Karpas-422 (cell line): ENCODE measurements around the gene SSBP4. TPM values are rescaled to one million over a fixed set of nuclear protein-coding genes. Genes with fewer than 3 reads are reported as not detected.
A peak's percentile ranks its signal among the peaks of the same experiment; 100 is the strongest.

Source experiments
- DNase-seq: peaks from one replicate; pipeline ENCODE4 v3.0.0-alpha.2; 2015
- H2AFZ ChIP-seq: fragments of 200-600 bp; sonication (generic); 2 replicates; pipeline ENCODE4 v1.6.1; 2014; ENCODE audit warnings: antibody characterized with exemption, low read length, mixed read lengths
- H3K27ac ChIP-seq: fragments of 200-600 bp; sonication (generic); 2 replicates; pipeline ENCODE4 v1.5.1; 2014; ENCODE audit warnings: mild to moderate bottlenecking, low read length, moderate library complexity
- H3K27me3 ChIP-seq: fragments of 200-600 bp; sonication (generic); 2 replicates; pipeline ENCODE4 v1.6.1; 2014; ENCODE audit warnings: low read length, mixed read lengths
- H3K36me3 ChIP-seq: fragments of 200-600 bp; sonication (generic); 2 replicates; pipeline ENCODE4 v1.6.1; 2014; ENCODE audit warnings: low read length, mixed read lengths; ENCODE audit not compliant: insufficient read depth
- H3K4me1 ChIP-seq: fragments of 200-600 bp; sonication (generic); 2 replicates; pipeline ENCODE4 v1.6.1; 2014; ENCODE audit warnings: mild to moderate bottlenecking, low read length, mixed read lengths
- H3K4me2 ChIP-seq: fragments of 200-600 bp; sonication (generic); 2 replicates; pipeline ENCODE4 v1.6.1; 2014; ENCODE audit warnings: low read length, low read depth, mild to moderate bottlenecking; ENCODE audit not compliant: poor library complexity, severe bottlenecking
- H3K4me3 ChIP-seq: fragments of 200-600 bp; sonication (generic); 2 replicates; pipeline ENCODE4 v1.5.1; 2014; ENCODE audit warnings: mild to moderate bottlenecking, antibody characterized with exemption, low read length, mixed read lengths
- H3K79me2 ChIP-seq: fragments of 200-600 bp; sonication (generic); 2 replicates; pipeline ENCODE4 v1.6.1; 2014; ENCODE audit warnings: mild to moderate bottlenecking, low read length, mixed read lengths
- H3K9ac ChIP-seq: fragments of 200-600 bp; sonication (generic); 2 replicates; pipeline ENCODE4 v1.6.0; 2014; ENCODE audit warnings: low read length
- H3K9me2 ChIP-seq: fragments of 200-600 bp; sonication (generic), shearing (Covaris generic); replicated peaks from 2 replicates; pipeline ENCODE4 v1.6.0; 2014; ENCODE audit warnings: mild to moderate bottlenecking, low read length, moderate library complexity; ENCODE audit not compliant: insufficient read depth
- H3K9me3 ChIP-seq: fragments of 300-700, 200-600 bp; sonication (generic); 2 replicates; pipeline ENCODE4 v1.6.1; 2014; ENCODE audit warnings: low read length, mixed read lengths
- H4K20me1 ChIP-seq: fragments of 200-600 bp; sonication (generic); 2 replicates; pipeline ENCODE4 v1.6.1; 2014; ENCODE audit warnings: mild to moderate bottlenecking, antibody characterized with exemption, low read length, low read depth; ENCODE audit not compliant: insufficient read depth
- total RNA-seq: library from RNA; depleted of rRNA; stranded (reverse); fragments of >200 nt; shearing (Covaris generic); gene quantifications from 2 replicates; pipeline ENCODE4 v1.2.3, GENCODE V29; 2014; ENCODE audit warnings: low replicate concordance

Gene SSBP4
- total RNA-seq, 1 experiment from 2014 or later: 22.5 TPM

- Histone ChIP-seq H3K9me2 (no peaks in the 10 kb centered on the region), H3K4me3 (no peak overlapping the region), H4K20me1 (peaks cover 3% of the 10 kb centered on the region; the same call in 1 of the 2 replicates), H3K9me3 (no peaks in the 10 kb centered on the region), H3K9ac (no peak overlapping the region), H2AFZ (no peak overlapping the region), H3K4me2 (no peak overlapping the region), H3K79me2 (peaks cover 6% of the 10 kb centered on the region; the same call in 1 of the 2 replicates), H3K4me1 (no peaks in the 10 kb centered on the region), H3K36me3 (no peaks in the 10 kb centered on the region), H3K27me3 (no peaks in the 10 kb centered on the region), H3K27ac (no peak overlapping the region)
- no peak for DNase-seq
These were observed 46.2 kb downstream of the SSBP4 start for GRCh38 chr19:18465214-18465963.

- peaks cover under 1% of the 10 kb centered on the region; the same call in 1 of the 2 replicates for H4K20me1 ChIP-seq
- H3K9ac ChIP-seq: no peak overlapping the region
- H3K4me3 ChIP-seq: no peak overlapping the region
- no peaks in the 10 kb centered on the region for H3K9me3 ChIP-seq
- no peaks in the 10 kb centered on the region for H3K4me1 ChIP-seq
- no peak overlapping the region for H2AFZ ChIP-seq
- no peaks in the 10 kb centered on the region for H3K36me3 ChIP-seq
- no peak for DNase-seq
- H3K9me2 ChIP-seq: no peaks in the 10 kb centered on the region
- peaks cover 6% of the 10 kb centered on the region; the same call in 1 of the 2 replicates for H3K79me2 ChIP-seq
- no peaks in the 10 kb centered on the region for H3K27me3 ChIP-seq
- no peak overlapping the region for H3K27ac ChIP-seq
- H3K4me2 ChIP-seq: no peak overlapping the region
These were observed 46.8 kb downstream of the SSBP4 start for GRCh38 chr19:18465964-18466339.

- H3K4me2 ChIP-seq: no peak overlapping the region
- no peak overlapping the region for H3K9ac ChIP-seq
- H3K4me1 ChIP-seq: no peaks in the 10 kb centered on the region
- no peaks in the 10 kb centered on the region for H3K9me3 ChIP-seq
- peaks cover 6% of the 10 kb centered on the region; the same call in 1 of the 2 replicates for H3K79me2 ChIP-seq
- H3K4me3 ChIP-seq: no peak overlapping the region
- no peak overlapping the region for H3K27ac ChIP-seq
- H3K9me2 ChIP-seq: no peaks in the 10 kb centered on the region
- H4K20me1 ChIP-seq: no peaks in the 10 kb centered on the region; the same call in 1 of the 2 replicates
- H3K27me3 ChIP-seq: no peaks in the 10 kb centered on the region
- no peak overlapping the region for H2AFZ ChIP-seq
- no peaks in the 10 kb centered on the region for H3K36me3 ChIP-seq
- DNase-seq: no peak
These were observed 47.2 kb downstream of the SSBP4 start for GRCh38 chr19:18466354-18466753.

- H3K9me2 ChIP-seq: no peaks in the 10 kb centered on the region
- H3K27ac ChIP-seq: no peak overlapping the region
- no peaks in the 10 kb centered on the region; the same call in 1 of the 2 replicates for H4K20me1 ChIP-seq
- no peak for DNase-seq
- H3K27me3 ChIP-seq: no peaks in the 10 kb centered on the region
- peaks cover 7% of the 10 kb centered on the region for H3K79me2 ChIP-seq
- no peak overlapping the region for H3K4me3 ChIP-seq
- H3K4me2 ChIP-seq: no peak overlapping the region
- H3K4me1 ChIP-seq: no peaks in the 10 kb centered on the region
- H2AFZ ChIP-seq: no peak overlapping the region
- no peak overlapping the region for H3K9ac ChIP-seq
- H3K9me3 ChIP-seq: no peaks in the 10 kb centered on the region
- H3K36me3 ChIP-seq: no peaks in the 10 kb centered on the region
These were observed 48.8 kb downstream of the SSBP4 start for GRCh38 chr19:18467978-18468377.

- Histone ChIP-seq H3K36me3 (no peaks in the 10 kb centered on the region), H3K9ac (no peak overlapping the region), H3K27me3 (no peaks in the 10 kb centered on the region), H3K27ac (no peak overlapping the region), H3K4me3 (no peak overlapping the region), H3K9me3 (no peaks in the 10 kb centered on the region), H3K4me2 (no peak overlapping the region), H3K9me2 (no peaks in the 10 kb centered on the region), H3K4me1 (no peaks in the 10 kb centered on the region), H3K79me2 (peaks cover 12% of the 10 kb centered on the region), H2AFZ (no peak overlapping the region), H4K20me1 (no peaks in the 10 kb centered on the region; the same call in 1 of the 2 replicates)
- DNase-seq: no peak
These were observed 49.3 kb downstream of the SSBP4 start for GRCh38 chr19:18468517-18468916.

GRCh38 chr19:18469069-18469846, 50.1 kb downstream of the SSBP4 start:
- H3K36me3 ChIP-seq: no peaks in the 10 kb centered on the region
- no peak overlapping the region for H2AFZ ChIP-seq
- no peaks in the 10 kb centered on the region for H3K9me3 ChIP-seq
- H3K4me1 ChIP-seq: no peaks in the 10 kb centered on the region
- no peaks in the 10 kb centered on the region for H3K9me2 ChIP-seq
- H3K4me3 ChIP-seq: no peak overlapping the region
- no peaks in the 10 kb centered on the region for H3K27me3 ChIP-seq
- no peak overlapping the region for H3K4me2 ChIP-seq
- H3K79me2 ChIP-seq: peaks cover 20% of the 10 kb centered on the region
- H4K20me1 ChIP-seq: peaks cover under 1% of the 10 kb centered on the region; the same call in 1 of the 2 replicates
- H3K27ac ChIP-seq: no peak overlapping the region
- no peak overlapping the region for H3K9ac ChIP-seq
- peak; percentile 87 for DNase-seq

GRCh38 chr19:18470787-18471186, 51.6 kb downstream of the SSBP4 start:
- H2AFZ ChIP-seq: no peak overlapping the region
- no peak overlapping the region for H3K27ac ChIP-seq
- peaks cover 35% of the 10 kb centered on the region for H3K79me2 ChIP-seq
- H3K36me3 ChIP-seq: no peaks in the 10 kb centered on the region
- H3K9me2 ChIP-seq: no peaks in the 10 kb centered on the region
- H3K27me3 ChIP-seq: no peaks in the 10 kb centered on the region
- H3K9ac ChIP-seq: no peak overlapping the region
- H3K4me2 ChIP-seq: no peak overlapping the region
- peaks cover 5% of the 10 kb centered on the region; the same call in 1 of the 2 replicates for H4K20me1 ChIP-seq
- H3K4me3 ChIP-seq: no peak overlapping the region
- DNase-seq: no peak
- H3K9me3 ChIP-seq: no peaks in the 10 kb centered on the region
- peaks cover 14% of the 10 kb centered on the region for H3K4me1 ChIP-seq

GRCh38 chr19:18473003-18473705, 54.0 kb downstream of the SSBP4 start:
- H3K27ac ChIP-seq: no peak overlapping the region

More at GRCh38 chr19:18473003-18473705, 54.0 kb downstream of the SSBP4 start:
- Histone ChIP-seq H3K9me2 (no peaks in the 10 kb centered on the region), H3K79me2 (peaks cover 53% of the 10 kb centered on the region), H3K4me3 (no peak overlapping the region), H3K27me3 (no peaks in the 10 kb centered on the region), H3K9me3 (no peaks in the 10 kb centered on the region), H4K20me1 (peaks cover 5% of the 10 kb centered on the region; the same call in 1 of the 2 replicates), H3K9ac (0 out of 2 replicates have a peak overlapping the region, but pooled peaks have one; percentile 5), H3K4me1 (peaks cover 27% of the 10 kb centered on the region), H3K4me2 (no peak overlapping the region), H3K36me3 (no peaks in the 10 kb centered on the region), H2AFZ (no peak overlapping the region)
- no peak for DNase-seq
